SK-N-SH treated with all-trans-retinoic acid at 6 μM for 48 hours (cell line): ENCODE measurements around the gene SPATA45.

Experiments
- ARNTL ChIP-seq: fragments of 450-650 bp; formaldehyde crosslinking; IDR thresholded peaks from 2 replicates; pipeline ENCODE4 v1.5.0; 2020; ENCODE audit warnings: low read depth, mild to moderate bottlenecking, moderate library complexity, borderline replicate concordance
- BACH2 ChIP-seq: fragments of 250-450 bp; sonication (Bioruptor Pico); IDR thresholded peaks from 2 replicates; pipeline ENCODE4 v1.9.0; 2021; ENCODE audit warnings: mild to moderate bottlenecking, borderline replicate concordance
- ISL1 ChIP-seq: fragments of 250-450 bp; sonication (Bioruptor Pico); IDR thresholded peaks from 2 replicates; pipeline ENCODE4 v2.1.2; 2022; ENCODE audit warnings: mild to moderate bottlenecking, moderate library complexity
- PPARA ChIP-seq: fragments of 250-450 bp; sonication (Bioruptor Pico); IDR thresholded peaks from 2 replicates; pipeline ENCODE4 v1.5.0; 2020; ENCODE audit warnings: mild to moderate bottlenecking, borderline replicate concordance
- RARB ChIP-seq: fragments of 250-450 bp; sonication (Bioruptor Pico); IDR thresholded peaks from 2 replicates; pipeline ENCODE4 v1.8.0; 2021; ENCODE audit warnings: mild to moderate bottlenecking, moderate library complexity
- SNAI2 ChIP-seq: fragments of 250-450 bp; sonication (Bioruptor Pico); IDR thresholded peaks from 2 replicates; pipeline ENCODE4 v1.5.0; 2020; ENCODE audit warnings: mild to moderate bottlenecking, moderate library complexity
- ZFP30 ChIP-seq: fragments of 450-650 bp; formaldehyde crosslinking; IDR thresholded peaks from 2 replicates; pipeline ENCODE4 v1.5.0; 2022; ENCODE audit warnings: mild to moderate bottlenecking, moderate library complexity
- ZNF8 ChIP-seq: fragments of 450-650 bp; formaldehyde crosslinking; IDR thresholded peaks from 2 replicates; pipeline ENCODE4 v1.5.0; 2020; ENCODE audit warnings: mild to moderate bottlenecking, moderate library complexity
- TF ChIP-seq, protein P1 (sequence below): fragments of 250-450 bp; sonication (Bioruptor Pico); IDR thresholded peaks from 2 replicates; pipeline ENCODE4 v1.8.0; 2020; ENCODE audit warnings: mild to moderate bottlenecking, moderate library complexity, borderline replicate concordance
- TF ChIP-seq, protein P2 (sequence below): fragments of 250-450 bp; sonication (Bioruptor Pico); IDR thresholded peaks from 2 replicates; pipeline ENCODE4 v1.8.0; 2021; ENCODE audit warnings: low read depth, mild to moderate bottlenecking, moderate library complexity, borderline replicate concordance
- TF ChIP-seq, protein P3 (sequence below): fragments of 250-450 bp; sonication (Bioruptor Pico); IDR thresholded peaks from 2 replicates; pipeline ENCODE4 v1.5.1; 2020; ENCODE audit warnings: low read depth, mild to moderate bottlenecking, moderate library complexity

GRCh38 chr1:212856755-212857154 is 9.3 kb upstream of the SPATA45 start:
- TF ChIP-seq ARNTL (CRISPR knock-in tag) (no peak), PPARA (no peak), SNAI2 (CRISPR knock-in tag) (no peak), ZNF8 (CRISPR knock-in tag) (no peak), BACH2 (no peak), RARB (CRISPR knock-in tag) (no peak), ZFP30 (CRISPR knock-in tag) (no peak), ISL1 (CRISPR knock-in tag) (no peak)
- TF ChIP-seq, protein P1, sequence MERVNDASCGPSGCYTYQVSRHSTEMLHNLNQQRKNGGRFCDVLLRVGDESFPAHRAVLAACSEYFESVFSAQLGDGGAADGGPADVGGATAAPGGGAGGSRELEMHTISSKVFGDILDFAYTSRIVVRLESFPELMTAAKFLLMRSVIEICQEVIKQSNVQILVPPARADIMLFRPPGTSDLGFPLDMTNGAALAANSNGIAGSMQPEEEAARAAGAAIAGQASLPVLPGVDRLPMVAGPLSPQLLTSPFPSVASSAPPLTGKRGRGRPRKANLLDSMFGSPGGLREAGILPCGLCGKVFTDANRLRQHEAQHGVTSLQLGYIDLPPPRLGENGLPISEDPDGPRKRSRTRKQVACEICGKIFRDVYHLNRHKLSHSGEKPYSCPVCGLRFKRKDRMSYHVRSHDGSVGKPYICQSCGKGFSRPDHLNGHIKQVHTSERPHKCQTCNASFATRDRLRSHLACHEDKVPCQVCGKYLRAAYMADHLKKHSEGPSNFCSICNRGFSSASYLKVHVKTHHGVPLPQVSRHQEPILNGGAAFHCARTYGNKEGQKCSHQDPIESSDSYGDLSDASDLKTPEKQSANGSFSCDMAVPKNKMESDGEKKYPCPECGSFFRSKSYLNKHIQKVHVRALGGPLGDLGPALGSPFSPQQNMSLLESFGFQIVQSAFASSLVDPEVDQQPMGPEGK, result no peak
- TF ChIP-seq, protein P2, sequence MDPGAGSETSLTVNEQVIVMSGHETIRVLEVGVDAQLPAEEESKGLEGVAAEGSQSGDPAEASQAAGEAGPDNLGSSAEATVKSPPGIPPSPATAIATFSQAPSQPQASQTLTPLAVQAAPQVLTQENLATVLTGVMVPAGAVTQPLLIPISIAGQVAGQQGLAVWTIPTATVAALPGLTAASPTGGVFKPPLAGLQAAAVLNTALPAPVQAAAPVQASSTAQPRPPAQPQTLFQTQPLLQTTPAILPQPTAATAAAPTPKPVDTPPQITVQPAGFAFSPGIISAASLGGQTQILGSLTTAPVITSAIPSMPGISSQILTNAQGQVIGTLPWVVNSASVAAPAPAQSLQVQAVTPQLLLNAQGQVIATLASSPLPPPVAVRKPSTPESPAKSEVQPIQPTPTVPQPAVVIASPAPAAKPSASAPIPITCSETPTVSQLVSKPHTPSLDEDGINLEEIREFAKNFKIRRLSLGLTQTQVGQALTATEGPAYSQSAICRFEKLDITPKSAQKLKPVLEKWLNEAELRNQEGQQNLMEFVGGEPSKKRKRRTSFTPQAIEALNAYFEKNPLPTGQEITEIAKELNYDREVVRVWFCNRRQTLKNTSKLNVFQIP, result no peak
- TF ChIP-seq, protein P3, sequence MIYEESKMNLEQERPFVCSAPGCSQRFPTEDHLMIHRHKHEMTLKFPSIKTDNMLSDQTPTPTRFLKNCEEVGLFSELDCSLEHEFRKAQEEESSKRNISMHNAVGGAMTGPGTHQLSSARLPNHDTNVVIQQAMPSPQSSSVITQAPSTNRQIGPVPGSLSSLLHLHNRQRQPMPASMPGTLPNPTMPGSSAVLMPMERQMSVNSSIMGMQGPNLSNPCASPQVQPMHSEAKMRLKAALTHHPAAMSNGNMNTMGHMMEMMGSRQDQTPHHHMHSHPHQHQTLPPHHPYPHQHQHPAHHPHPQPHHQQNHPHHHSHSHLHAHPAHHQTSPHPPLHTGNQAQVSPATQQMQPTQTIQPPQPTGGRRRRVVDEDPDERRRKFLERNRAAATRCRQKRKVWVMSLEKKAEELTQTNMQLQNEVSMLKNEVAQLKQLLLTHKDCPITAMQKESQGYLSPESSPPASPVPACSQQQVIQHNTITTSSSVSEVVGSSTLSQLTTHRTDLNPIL (CRISPR knock-in tag), result no peak
